Sigmoid colon (tissue), 7 donors: ENCODE data around the gene GPR17. TPM values are rescaled to one million over a fixed set of nuclear protein-coding genes. Genes with fewer than 3 reads are reported as not detected.
A peak's percentile ranks its signal among the peaks of the same experiment; 100 is the strongest.

ENCODE experiments used
- DNase-seq: peaks from one replicate; pipeline ENCODE4 v3.0.0-alpha.2; 2019
- H3K27ac ChIP-seq, 4 donors: fragments of 200-600 bp; sonication (generic); one replicate each; pipeline ENCODE4 v1.5.1; 2016 to 2019; ENCODE audit warnings: mild to moderate bottlenecking in 1 of 4
- H3K27me3 ChIP-seq, 3 donors: fragments of 200-600 bp; sonication (generic); one replicate each; pipeline ENCODE4 v1.5.1; 2019; ENCODE audit warnings: mild to moderate bottlenecking in 1 of 3
- H3K36me3 ChIP-seq, 4 donors: fragments of 200-600 bp; sonication (generic); one replicate each; pipeline ENCODE4 v1.5.1; 2016 to 2019
- H3K4me1 ChIP-seq, 4 donors: fragments of 200-600 bp; sonication (generic); one replicate each; pipeline ENCODE4 v1.5.1; 2017 to 2019
- H3K4me3 ChIP-seq, 4 donors: fragments of 200-600 bp; sonication (generic); one replicate each; pipeline ENCODE4 v1.5.1; 2017 to 2019; ENCODE audit warnings: mild to moderate bottlenecking in 2 of 4, moderate library complexity in 1 of 4
- H3K9me3 ChIP-seq, 4 donors: fragments of 200-600 bp in 3 of 4; sonication (generic) in 3 of 4; one replicate each; pipeline versions ENCODE4 v1.5.1 to v1.6.1; 2013 to 2019
- EP300 ChIP-seq, 4 donors: sonication (generic); formaldehyde crosslinking; IDR thresholded peaks; one replicate each; pipeline ENCODE4 v1.6.1; 2017; ENCODE audit warnings: antibody characterized with exemption in 4 of 4
- POLR2A ChIP-seq, 2 donors: fragments of 450-650 bp; IDR thresholded peaks; one replicate each; pipeline ENCODE4 v1.6.1; 2016; ENCODE audit warnings: antibody characterized with exemption in 2 of 2, mild to moderate bottlenecking in 2 of 2, moderate library complexity in 2 of 2
- POLR2AphosphoS5 ChIP-seq, 4 donors: sonication (generic); formaldehyde crosslinking; IDR thresholded peaks; one replicate each; pipeline ENCODE4 v1.6.1; 2017; ENCODE audit warnings: antibody characterized with exemption in 4 of 4
- WGBS, 2 donors: extraction: QIAGEN DNeasy Blood & Tissue Kit; methylation state at CpG; one replicate each; pipeline ENCODE4 v1.1.7; 2013; 5-methylcytosine and 5-hydroxymethylcytosine counted together
- intact Hi-C: fragments of 100-400 bp; cut with DNase I; formaldehyde crosslinking; loops from one replicate; pipeline ENCODE4 v1.15.1; 2023
- polyA plus RNA-seq, 3 donors: library from polyadenylated mRNA; stranded (reverse); fragments of 200-250 nt; gene quantifications; one replicate each; pipeline ENCODE4 v1.2.3, GENCODE V29; 2013
- total RNA-seq, 4 donors: library from RNA; depleted of rRNA; stranded (reverse); fragments of >200 nt; gene quantifications; one replicate each; pipeline ENCODE4 v1.1.0, GENCODE V29; 2016
- TF ChIP-seq, protein P1 (sequence below), 4 experiments: fragments of 450-650 bp in 3 of 4; fragments of 200-600 bp in 1 of 4; IDR thresholded peaks; one replicate each; pipeline ENCODE4 v1.5.1; 2016 to 2019; ENCODE audit warnings: antibody characterized with exemption in 4 of 4, mild to moderate bottlenecking in 3 of 4, moderate library complexity in 2 of 4
- donor health status: healthy with polysubstance abuse.
- donor health status: Bipolar disorder and iron deficiency.
- donor health status: healthy.

Gene GPR17
- total and polyA plus RNA-seq, 7 donors = 0.36 to 1.4 (median 0.60) TPM; not detected in 2

DNA sequence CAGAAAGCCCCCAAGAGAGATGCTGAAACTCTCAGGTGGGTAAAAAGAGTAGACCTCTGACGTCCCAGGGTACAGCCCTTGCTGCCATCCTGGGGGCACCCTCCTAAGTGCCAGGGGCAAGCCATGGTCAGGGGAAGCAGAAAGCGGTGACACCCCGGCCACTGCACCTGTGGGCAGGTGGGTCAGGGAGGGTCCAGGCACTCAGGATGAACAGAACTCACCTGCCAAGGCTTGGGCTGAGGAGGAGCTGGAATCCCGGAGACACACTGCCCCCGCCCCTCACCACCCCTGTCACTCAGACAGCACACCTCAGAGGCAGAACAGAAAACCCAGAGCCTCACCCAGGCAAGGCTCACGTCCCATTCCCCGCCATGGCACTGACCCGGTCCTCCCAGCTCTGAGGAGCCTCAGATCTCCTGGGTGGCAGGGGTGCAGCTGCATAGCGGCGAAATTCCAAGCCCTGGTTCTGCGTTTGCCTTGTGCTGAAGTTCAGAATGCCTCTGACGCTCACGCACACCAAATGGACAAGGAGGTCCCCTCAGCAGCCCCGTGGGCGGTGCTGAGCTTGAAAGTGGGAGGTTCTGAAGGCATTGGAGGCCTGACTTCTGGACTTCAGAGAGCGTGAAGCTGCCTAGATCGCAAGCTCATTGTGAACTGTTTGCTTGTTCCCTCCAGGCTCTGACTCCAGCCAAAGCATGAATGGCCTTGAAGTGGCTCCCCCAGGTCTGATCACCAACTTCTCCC lies 4.3 kb downstream of the GPR17 start:
- no peak for TF ChIP-seq POLR2AphosphoS5 (IDR thresholded peaks at IDR 0.05)
- TF ChIP-seq EP300 (IDR thresholded peaks at IDR 0.05) = no peak
- TF ChIP-seq POLR2A (IDR thresholded peaks at IDR 0.05) = peak in 1 of 2 donors; percentile 49
- TF ChIP-seq, protein P1, sequence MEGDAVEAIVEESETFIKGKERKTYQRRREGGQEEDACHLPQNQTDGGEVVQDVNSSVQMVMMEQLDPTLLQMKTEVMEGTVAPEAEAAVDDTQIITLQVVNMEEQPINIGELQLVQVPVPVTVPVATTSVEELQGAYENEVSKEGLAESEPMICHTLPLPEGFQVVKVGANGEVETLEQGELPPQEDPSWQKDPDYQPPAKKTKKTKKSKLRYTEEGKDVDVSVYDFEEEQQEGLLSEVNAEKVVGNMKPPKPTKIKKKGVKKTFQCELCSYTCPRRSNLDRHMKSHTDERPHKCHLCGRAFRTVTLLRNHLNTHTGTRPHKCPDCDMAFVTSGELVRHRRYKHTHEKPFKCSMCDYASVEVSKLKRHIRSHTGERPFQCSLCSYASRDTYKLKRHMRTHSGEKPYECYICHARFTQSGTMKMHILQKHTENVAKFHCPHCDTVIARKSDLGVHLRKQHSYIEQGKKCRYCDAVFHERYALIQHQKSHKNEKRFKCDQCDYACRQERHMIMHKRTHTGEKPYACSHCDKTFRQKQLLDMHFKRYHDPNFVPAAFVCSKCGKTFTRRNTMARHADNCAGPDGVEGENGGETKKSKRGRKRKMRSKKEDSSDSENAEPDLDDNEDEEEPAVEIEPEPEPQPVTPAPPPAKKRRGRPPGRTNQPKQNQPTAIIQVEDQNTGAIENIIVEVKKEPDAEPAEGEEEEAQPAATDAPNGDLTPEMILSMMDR (IDR thresholded peaks at IDR 0.05) = peak in 2 of 4 experiments; percentile 0 to 15
- H3K4me1 ChIP-seq = peaks cover 0 to 99% (median 96%) of the 10 kb centered on the region in 4 donors
- H3K27me3 ChIP-seq = no peaks in the 10 kb centered on the region
- intact Hi-C loops = no loop called here
- H3K27ac ChIP-seq = peak overlapping the region; percentile 86 to 97 (median 92)
- no peaks in the 10 kb centered on the region for H3K9me3 ChIP-seq
- peak overlapping the region in 2 of 4 donors; percentile 8 to 36 for H3K4me3 ChIP-seq
- 67 to 75% methylated on average over 17 of the region's 17 CpGs for WGBS, 2 donors
- H3K36me3 ChIP-seq = peaks cover 7 to 41% (median 20%) of the 10 kb centered on the region in 4 donors
- DNase-seq = peak; percentile 93

DNA sequence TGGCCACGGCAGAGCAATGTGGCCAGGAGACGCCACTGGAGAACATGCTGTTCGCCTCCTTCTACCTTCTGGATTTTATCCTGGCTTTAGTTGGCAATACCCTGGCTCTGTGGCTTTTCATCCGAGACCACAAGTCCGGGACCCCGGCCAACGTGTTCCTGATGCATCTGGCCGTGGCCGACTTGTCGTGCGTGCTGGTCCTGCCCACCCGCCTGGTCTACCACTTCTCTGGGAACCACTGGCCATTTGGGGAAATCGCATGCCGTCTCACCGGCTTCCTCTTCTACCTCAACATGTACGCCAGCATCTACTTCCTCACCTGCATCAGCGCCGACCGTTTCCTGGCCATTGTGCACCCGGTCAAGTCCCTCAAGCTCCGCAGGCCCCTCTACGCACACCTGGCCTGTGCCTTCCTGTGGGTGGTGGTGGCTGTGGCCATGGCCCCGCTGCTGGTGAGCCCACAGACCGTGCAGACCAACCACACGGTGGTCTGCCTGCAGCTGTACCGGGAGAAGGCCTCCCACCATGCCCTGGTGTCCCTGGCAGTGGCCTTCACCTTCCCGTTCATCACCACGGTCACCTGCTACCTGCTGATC lies 4.9 kb downstream of the GPR17 start:
- no peak overlapping the region for H3K4me3 ChIP-seq
- H3K27me3 ChIP-seq = no peaks in the 10 kb centered on the region
- TF ChIP-seq, protein P1 (IDR thresholded peaks at IDR 0.05) = no peak
- TF ChIP-seq EP300 (IDR thresholded peaks at IDR 0.05) = peak; percentile 88 to 98 (median 93)
- no peak for TF ChIP-seq POLR2A (IDR thresholded peaks at IDR 0.05)
- TF ChIP-seq POLR2AphosphoS5 (IDR thresholded peaks at IDR 0.05) = peak; percentile 83 to 92 (median 87)
- intact Hi-C loops = no loop called here
- H3K36me3 ChIP-seq = peaks cover 7 to 41% (median 21%) of the 10 kb centered on the region in 4 donors
- no peak for DNase-seq
- 86 to 89% methylated on average over 28 of the region's 28 CpGs for WGBS, 2 donors
- H3K9me3 ChIP-seq = no peaks in the 10 kb centered on the region
- H3K27ac ChIP-seq = peak overlapping the region; percentile 86 to 97 (median 92)
- peaks cover 0 to 99% (median 97%) of the 10 kb centered on the region in 4 donors for H3K4me1 ChIP-seq

DNA sequence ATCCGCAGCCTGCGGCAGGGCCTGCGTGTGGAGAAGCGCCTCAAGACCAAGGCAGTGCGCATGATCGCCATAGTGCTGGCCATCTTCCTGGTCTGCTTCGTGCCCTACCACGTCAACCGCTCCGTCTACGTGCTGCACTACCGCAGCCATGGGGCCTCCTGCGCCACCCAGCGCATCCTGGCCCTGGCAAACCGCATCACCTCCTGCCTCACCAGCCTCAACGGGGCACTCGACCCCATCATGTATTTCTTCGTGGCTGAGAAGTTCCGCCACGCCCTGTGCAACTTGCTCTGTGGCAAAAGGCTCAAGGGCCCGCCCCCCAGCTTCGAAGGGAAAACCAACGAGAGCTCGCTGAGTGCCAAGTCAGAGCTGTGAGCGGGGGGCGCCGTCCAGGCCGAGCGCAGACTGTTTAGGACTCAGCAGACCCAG lies 5.4 kb downstream of the GPR17 start:
- H3K4me1 ChIP-seq = peaks cover 0 to 99% (median 97%) of the 10 kb centered on the region in 4 donors
- H3K4me3 ChIP-seq = no peak overlapping the region
- H3K27me3 ChIP-seq = no peaks in the 10 kb centered on the region
- H3K9me3 ChIP-seq = no peaks in the 10 kb centered on the region
- DNase-seq = peak; percentile 83
- H3K27ac ChIP-seq = peak overlapping the region; percentile 86 to 97 (median 92)
- WGBS, 2 donors = 91 to 93% methylated on average over 29 of the region's 29 CpGs
- peak in 2 of 4 donors; percentile 22 to 47 for TF ChIP-seq EP300 (IDR thresholded peaks at IDR 0.05)
- peak in 2 of 4 donors; percentile 22 to 43 for TF ChIP-seq POLR2AphosphoS5 (IDR thresholded peaks at IDR 0.05)
- TF ChIP-seq POLR2A (IDR thresholded peaks at IDR 0.05) = no peak
- TF ChIP-seq, protein P1 (IDR thresholded peaks at IDR 0.05) = no peak
- intact Hi-C loops = no loop called here
- peaks cover 7 to 39% (median 22%) of the 10 kb centered on the region in 4 donors for H3K36me3 ChIP-seq

DNA sequence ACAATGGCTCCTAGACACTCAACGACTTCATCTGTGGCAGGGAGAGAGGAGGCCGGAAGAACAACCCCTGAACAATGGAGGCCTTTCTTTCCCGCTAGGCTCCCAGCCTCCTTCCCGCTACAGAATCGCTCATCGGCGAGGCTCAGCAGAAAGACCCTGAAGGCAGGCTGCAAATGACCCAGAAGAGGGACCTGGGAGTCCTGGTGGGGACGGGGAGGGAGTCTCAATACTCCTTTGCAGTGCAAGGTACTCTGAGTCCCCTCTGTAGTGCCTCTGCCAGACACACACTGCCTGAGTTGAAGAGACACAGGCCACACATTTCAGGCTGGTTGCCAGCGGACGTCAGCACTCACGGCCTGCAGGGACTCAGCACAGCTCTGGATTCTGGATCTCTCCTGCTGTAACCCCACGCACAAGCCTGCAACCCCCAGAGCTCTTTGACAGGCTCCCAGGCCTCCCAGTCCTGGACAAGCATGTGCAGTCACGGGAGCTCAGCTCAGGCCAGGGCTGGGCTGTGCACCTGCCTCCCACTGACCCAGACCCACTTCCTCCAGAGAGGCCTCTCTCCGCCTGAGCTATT lies 6.1 kb downstream of the GPR17 start:
- Histone ChIP-seq H3K27ac (peak overlapping the region; percentile 86 to 97 (median 92)), H3K4me1 (peaks cover 0 to 99% (median 97%) of the 10 kb centered on the region in 4 donors), H3K27me3 (no peaks in the 10 kb centered on the region), H3K36me3 (peaks cover 7 to 38% (median 26%) of the 10 kb centered on the region in 4 donors), H3K4me3 (no peak overlapping the region), H3K9me3 (no peaks in the 10 kb centered on the region)
- DNase-seq = peak; percentile 99
- intact Hi-C loops = loop anchor here (1.0 to 2.0 kb wide), 2 partner anchors 23 to 30 kb away; partner anchors contain the start of gene LIMS2
- 78 to 84% methylated on average over 14 of the region's 14 CpGs for WGBS, 2 donors
- TF ChIP-seq POLR2A (IDR thresholded peaks at IDR 0.05) (peak; percentile 8 to 21), EP300 (IDR thresholded peaks at IDR 0.05) (peak; percentile 95 to 99 (median 98)), POLR2AphosphoS5 (IDR thresholded peaks at IDR 0.05) (peak; percentile 96 to 98 (median 98))
- TF ChIP-seq, protein P1 (IDR thresholded peaks at IDR 0.05) = no peak
